ENCODE data around the gene SLC16A2.
"Not testable (repeated sequence)": the region's sequence is repeated elsewhere in the genome, so short reads cannot be mapped to it uniquely, and the experiment has no call there.

SLC16A2 gene

DNA sequence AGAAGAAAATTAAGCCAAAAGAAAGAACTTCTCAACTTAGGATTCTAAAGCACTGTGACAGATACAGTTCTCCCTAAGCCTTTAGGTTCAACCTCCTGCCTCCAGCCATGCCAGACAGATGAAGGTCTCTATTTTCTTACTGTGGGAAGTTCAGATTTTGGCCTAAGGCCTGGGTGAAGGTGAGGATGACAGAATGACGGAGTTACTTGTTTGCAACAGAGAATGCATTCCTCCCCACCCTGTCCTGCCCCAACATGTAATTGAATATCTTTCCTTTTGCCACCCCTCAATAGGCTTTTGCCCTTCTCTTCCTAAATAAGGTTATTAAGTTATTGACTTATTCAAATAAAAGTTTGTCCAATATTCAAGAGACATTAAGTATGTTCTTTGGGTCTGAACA lies 25.6 kb downstream of the SLC16A2 start:
- DNase-seq (ENCODE audit: low read depth in 2 of 2), result no peak

DNA sequence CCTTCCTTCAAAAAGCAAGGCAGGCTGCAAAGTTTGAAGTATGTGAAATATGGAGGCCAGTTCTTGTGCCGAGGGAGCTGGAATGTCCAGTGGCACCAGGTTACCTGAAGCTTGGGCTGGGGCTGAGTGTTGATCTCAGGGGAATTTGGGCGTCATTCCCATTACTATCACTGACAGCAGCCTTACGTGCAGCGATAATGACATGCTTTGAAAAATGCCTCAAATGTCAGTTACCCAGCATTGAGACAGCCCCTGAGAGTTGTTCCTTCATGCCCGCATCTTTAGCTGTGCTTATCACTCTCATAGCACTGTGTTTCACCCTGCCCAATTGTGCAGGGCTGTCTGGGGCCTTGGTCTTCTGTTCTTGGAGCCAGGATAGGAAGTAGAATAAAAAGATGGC lies 27.4 kb downstream of the SLC16A2 start:
- no peak for DNase-seq (ENCODE audit: low read depth in 2 of 2)

DNA sequence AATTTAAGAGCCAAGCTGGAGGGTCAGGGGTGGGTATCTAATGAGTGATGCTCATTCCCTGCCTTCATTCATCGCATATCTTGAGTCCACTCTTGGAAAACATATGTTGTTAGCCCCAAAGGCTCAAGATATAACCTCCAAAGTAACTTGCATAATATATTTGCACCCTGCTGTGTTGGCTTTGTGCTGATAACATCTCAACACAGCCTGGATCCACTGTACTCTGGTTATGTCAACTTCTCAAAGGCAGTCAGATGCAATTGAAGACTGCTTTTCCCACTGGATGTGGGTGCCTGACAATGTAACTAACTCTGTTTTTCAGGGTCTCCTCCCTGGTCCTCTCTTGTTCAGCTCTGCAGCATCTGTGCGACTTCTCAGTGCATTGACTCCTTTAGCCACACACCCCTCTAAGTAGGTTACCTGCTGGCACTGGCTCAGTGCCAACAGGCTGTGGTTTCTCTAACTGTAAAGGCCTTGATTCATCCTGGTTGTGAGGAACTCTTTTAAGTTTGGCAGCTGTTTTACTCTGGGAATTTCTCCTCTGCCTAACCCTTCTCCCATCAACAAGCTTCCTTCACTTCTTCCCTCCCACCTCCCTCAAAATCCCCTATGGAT lies 28.1 kb downstream of the SLC16A2 start:
- DNase-seq (ENCODE audit: low read depth in 2 of 2), result no peak

DNA sequence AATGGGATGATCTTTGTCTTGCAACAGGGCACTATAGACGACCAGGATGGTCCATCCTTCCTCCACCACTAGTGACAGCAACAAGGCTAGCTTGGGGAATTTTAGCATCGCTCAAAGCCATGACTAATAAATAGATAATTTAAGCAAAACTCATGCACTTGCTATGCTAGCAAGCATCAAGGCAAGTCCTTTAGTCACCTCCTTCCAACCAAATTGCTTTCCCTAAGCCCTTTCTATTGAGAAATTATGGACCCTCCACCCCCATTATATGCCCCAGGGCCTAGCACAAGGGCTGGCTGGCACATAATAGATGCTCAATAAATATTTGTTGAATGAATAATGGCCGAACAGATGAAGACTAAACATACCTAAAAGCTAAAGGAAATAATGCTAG lies 28.6 kb downstream of the SLC16A2 start:
- no peak for DNase-seq (ENCODE audit: low read depth in 2 of 2)

DNA sequence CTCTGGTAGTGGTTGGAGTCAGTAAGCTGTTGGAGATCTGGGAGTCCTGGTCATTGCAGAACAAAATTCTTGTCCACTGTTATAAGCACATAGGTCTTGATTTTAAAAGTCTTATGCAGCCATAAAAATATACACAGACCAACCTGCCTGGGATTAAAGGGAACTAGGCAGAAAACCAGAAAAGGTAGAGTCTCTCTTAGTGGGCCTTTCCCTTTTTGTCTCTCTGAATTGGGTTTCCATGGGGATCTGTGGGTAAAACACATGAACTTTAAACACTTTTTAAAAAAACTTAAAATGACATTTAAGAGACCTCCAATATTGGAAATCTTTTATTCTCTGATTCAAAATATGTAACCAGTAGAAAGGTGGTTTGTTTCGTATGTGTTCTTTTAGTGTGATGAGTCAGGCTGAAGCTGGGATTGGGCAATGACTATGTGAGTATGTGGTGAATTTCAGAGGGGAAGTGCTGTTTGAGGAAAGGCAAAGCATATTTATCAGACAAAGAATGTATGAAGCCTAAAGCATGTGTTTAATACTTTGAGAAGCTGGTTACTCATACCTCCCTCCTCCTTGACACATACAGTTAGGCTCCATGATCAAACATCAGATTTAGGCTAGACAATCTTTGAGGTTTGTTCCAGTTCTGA lies 29.6 kb downstream of the SLC16A2 start:
- no peak for DNase-seq (ENCODE audit: low read depth in 2 of 2)

DNA sequence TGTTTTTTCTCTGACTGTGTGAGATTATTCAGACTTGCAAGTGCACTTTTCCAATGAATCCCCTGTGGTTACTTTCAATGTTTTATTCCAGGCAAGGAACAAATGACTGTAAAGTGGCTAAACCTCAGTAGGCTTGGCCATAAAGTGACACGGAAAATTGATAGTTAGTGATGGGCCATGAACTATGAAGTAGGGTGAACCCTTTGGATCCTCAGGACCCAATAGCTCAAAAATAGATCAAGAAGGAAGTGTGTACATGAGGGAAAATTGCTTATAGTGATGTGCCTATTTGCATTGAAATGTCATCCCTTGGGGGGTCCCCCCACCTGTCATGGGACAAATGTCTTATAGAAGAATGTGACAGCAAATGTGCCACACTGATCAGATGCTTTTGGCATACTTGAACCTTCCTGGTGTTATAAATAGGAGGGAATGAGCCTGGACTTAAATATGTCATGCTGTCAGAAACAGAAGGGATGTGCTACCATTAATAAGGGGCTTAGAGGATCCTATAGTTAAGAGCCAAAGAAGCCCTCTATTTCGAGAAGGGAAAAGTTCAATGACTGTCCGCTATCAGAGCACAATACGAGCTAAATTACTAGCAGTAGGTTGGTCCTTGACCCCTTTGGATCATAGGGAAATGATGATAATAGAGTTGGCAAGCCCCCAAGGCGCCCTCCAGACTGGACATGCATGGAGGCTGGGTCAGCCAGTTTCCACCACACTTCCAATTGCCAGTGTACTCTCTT lies 30.3 kb downstream of the SLC16A2 start:
- no peak for DNase-seq (ENCODE audit: low read depth in 2 of 2)

DNA sequence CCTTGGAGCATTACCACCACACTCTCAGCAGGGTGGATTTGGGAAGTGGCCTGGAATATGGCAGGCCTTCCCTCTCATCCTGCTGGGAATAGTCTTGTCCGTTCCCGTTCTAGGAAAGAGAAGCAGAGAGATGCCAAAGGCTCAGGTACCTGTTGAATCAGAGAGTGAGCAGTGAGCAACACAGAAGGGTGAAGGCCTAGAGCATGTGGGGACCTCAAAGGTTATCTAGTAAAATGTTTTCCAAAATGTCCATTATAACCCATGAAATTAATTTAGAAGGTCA lies 30.8 kb downstream of the SLC16A2 start:
- DNase-seq (ENCODE audit: low read depth in 2 of 2), result no peak

DNA sequence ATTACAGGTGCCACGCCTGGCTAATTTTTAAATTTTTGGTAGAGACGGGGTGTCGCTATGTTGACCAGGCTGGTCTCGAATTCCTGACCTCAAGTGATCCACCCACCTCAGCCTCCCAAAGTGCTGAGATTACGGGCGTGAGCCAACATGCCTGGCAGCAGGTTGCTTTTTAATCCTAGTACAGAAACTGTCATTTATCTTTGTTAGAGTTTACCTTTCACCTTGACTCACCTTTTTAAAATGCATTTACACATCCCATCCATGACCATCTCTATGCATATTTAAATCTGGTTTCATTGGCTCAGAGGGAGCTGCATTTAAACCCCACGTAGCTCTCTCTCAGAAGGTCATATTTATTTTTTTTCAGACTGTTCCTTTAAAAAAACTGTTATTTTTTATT lies 31.9 kb downstream of the SLC16A2 start:
- no peak for DNase-seq (ENCODE audit: low read depth in 2 of 2)

DNA sequence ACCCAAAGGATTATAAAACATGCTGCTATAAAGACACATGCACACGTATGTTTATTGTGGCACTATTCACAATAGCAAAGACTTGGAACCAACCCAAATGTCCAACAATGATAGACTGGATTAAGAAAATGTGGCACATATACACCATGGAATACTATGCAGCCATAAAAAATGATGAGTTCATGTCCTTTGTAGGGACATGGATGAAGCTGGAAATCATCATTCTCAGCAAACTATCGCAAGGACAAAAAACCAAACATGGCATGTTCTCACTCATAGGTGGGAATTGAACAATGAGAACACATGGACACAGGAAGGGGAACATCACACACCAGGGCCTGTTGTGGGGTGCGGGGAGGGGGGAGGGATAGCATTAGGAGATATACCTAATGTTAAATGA lies 32.9 kb downstream of the SLC16A2 start:
- DNase-seq (ENCODE audit: low read depth in 2 of 2), result not testable (repeated sequence)

DNA sequence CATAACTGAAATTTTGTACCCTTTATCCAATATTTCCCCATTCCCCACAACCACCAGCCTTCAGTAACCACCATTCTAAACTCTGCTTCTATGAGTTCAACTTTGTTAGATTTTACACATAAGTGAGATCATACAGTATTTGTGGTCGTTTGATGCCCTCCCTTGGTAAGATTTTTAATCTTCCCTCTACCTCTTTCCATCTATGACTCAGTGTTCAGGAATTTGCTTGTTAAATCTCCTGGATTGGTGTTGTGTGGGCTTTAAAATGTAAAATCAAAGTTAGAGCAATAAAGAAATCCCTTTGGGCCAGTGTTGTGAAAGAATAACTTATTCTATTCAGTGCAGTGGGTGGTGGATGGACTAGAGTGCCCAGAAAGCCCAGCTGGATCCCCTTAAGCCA lies 37.4 kb downstream of the SLC16A2 start:
- no peak for DNase-seq (ENCODE audit: low read depth in 2 of 2)

DNA sequence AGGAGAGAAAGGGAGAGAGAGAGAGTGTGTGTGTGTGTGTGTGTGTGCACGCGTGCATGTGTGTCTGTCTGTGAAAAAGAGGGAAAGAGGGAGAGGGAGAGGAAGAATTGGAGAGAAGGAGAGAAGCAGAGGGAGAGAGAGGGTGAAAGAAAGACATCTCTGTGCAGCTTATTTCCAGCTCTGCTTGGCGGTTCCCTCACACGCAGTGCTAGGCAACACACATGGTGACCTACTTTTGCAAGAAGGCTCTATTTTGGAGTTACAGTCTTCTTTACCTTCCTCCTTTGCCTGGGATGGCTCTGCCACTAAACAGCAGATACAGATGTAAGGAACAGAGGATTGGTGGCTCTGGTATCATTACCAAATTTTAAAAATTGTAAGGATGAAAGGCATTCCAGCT lies 40.1 kb downstream of the SLC16A2 start:
- DNase-seq (ENCODE audit: low read depth in 2 of 2), result no peak

DNA sequence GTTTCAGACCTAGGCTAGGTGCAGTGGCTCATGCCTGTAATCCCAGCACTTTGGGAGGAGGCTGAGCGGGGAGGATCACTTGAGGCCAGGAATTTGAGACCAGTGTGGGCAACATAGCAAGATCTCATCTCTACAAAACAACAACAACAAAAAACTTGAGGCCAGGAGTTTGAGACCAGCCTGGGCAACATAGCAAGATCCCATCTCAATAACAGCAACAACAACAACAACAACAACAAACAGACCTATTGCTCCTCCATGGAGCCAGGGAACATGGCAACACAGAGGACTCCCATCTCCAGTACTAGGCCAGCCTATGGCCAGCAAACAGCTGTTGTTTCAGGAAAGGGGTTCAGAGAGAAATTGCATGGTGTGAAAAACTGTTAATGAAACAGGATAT lies 43.4 kb downstream of the SLC16A2 start:
- DNase-seq (ENCODE audit: low read depth in 2 of 2), result no peak

DNA sequence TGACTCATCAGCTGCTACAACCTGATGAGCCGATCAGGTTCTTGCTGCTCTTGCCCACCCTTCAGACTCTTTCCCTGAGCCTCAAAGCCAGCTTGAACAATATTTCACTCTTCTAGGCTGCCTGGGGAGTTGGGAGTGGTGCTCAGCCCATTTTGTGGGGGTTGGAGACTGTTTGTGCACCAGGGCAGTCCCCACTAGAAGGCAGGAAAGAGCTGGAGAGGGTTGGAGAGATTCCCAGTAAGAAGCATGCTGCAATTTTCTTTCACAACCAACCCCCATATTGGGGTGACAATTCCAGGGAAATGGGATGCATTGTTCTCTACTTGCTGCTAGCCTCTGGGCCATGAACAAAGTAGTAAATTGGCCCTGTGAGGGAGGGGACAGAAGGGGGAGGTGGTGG lies 44.1 kb downstream of the SLC16A2 start:
- DNase-seq (ENCODE audit: low read depth in 2 of 2), result no peak

DNA sequence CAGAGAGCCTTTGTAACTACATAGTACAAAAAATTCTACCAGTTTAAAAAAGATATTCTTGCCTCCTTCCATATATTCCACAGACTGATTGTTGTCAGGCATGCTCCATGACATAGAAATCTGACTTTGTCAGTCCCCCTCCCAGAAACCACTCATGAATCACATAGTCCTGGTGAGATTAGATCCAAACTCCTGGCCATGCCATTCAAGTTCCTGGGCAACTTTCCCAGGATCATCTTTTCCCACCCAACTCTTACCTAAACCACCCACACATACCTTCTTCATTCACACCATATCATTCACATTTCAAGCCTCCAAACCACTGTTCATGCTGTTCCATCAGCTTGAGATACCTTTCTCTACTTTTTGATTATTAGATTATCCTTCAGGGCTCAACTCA lies 46.4 kb downstream of the SLC16A2 start:
- no peak for DNase-seq (ENCODE audit: low read depth in 2 of 2)

DNA sequence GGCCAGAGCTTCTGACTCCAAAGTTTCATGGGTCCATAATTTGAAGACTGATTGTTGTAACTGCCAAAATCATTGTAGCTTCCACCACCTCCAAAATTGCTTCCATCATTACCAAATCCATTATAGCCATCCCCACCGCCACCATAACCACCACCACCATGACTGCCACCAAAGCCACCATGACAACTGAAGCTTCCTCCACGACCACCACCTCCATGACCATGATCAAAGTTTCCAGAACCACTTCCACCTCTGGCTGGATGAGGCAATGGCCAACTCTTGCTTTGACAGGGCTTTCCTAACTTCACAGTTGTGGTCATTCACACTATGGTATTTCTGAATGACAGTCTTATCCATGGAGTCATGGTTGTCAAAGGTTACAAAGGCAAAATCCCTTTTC lies 51.8 kb downstream of the SLC16A2 start:
- not testable (repeated sequence) for DNase-seq (ENCODE audit: low read depth in 2 of 2)

DNA sequence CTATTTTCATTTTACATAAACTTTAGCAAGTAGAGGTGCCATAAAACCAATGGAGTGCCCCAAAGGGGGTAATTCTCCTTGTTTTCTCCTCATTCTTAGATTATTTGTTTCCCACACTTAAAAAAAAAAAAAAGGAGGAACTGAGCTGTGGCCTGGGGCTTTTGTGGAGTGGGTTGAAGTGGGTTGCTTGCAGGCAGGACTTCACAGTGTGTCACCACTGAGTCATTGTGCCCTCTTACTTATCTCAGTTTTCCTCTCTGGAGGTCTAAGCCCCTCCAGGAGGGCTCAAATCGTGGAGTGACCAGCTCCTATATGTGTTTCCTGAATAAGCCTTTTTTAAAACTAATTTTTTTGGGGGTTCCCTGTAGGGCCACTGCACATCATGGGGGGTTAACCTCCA lies 69.0 kb downstream of the SLC16A2 start:
- DNase-seq (ENCODE audit: low read depth in 2 of 2), result no peak

DNA sequence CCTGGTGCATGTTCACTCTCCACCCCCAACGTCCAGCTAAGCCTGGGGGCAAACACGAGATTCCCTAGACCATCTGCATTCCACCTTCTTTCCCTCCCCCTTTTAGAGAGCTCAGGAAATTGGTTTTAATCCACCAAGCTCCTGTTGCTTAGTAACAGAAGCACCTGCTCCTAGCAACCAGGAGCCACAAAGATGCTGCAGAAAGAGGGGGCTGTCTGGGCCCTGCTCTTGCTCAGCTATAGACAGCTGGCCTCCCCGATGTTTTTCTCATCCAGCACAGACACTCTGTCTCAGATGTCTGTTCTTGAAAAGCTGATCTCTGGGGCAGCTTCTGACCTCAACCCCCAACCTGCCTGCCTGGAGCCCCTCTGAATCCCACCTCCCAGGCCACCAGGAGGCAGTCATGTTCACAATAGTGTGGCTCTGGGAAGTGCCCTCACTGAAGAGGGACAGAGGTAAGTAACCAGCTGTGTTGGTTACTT lies 71.5 kb downstream of the SLC16A2 start:
- no peak for DNase-seq (ENCODE audit: low read depth in 2 of 2)

DNA sequence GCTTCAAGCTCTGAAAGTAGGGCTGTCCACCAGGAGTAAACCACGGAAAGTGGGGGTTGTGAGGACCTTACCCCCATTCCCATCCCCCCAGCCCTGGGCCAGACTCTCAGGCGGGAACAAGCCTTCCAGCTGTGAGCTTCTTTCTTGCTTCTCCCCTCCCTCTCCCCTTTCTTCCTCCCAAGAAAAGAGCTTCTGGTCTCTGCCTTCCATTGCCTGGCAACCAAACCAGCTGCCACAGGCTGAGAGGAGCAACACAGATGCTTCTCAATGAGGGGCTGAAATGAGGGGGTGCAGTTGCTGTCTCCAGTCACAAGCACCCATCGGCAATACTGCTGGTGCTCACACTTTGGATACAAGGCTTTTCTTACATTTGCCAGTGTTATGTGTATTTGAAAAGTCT lies 72.5 kb downstream of the SLC16A2 start:
- no peak for DNase-seq (ENCODE audit: low read depth in 2 of 2)

DNA sequence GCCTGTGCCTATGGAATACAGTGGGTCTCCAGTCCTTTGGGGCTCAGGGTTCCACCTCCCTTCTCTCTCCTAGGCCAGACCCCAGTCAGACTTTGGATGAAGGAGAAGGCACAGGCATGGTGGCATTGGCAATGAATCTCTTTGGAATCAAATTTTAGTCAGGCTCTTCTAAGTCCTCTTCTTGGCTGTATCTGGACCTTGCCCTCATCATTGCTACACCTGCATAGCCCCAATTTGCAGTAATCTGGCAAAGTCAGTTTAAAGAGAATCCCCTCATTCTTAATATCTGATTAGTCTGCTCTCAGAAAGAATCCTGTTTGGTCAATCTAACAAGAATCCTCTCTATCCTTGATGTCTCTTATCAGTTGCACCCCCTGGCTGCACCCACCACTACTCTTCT lies 77.6 kb downstream of the SLC16A2 start:
- no peak for DNase-seq (ENCODE audit: low read depth in 2 of 2)

DNA sequence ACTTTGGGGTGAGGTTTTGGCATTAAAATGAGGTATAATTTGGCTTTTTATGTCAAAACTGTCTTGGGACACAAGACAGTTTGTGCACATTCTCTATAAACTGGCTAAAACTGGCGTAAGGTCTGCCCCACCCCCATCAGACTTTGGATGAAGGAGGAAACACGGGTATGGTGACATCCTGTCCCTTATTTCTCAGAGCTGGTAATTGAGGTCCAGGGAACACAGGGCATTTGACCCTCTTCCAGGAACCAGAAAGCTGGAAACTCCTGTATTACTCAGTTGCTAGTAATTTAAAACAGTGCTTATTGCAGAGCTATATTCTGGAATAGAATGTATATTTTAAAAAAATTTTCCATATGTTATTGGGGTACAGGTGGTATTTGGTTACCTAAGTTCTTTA lies 78.8 kb downstream of the SLC16A2 start:
- DNase-seq (ENCODE audit: low read depth in 2 of 2), result no peak

DNA sequence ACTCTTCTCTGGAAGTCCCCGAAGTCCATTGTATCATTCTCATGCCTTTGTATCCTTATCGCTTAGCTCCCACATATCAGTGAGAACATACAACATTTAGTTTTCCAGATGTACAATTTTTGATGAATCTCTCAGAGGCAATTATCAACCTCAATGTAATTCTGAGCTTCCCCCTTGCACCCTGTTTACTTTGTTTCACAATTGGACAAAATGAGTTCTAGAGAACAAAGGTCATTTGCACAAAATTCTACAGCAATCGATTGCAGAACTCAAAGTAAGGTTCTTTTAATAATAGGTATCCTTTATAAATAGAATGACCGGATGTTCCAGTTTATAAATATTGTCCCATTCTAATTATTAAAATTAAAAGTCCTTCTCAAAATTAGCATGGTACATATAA lies 79.3 kb downstream of the SLC16A2 start:
- no peak for DNase-seq (ENCODE audit: low read depth in 2 of 2)

DNA sequence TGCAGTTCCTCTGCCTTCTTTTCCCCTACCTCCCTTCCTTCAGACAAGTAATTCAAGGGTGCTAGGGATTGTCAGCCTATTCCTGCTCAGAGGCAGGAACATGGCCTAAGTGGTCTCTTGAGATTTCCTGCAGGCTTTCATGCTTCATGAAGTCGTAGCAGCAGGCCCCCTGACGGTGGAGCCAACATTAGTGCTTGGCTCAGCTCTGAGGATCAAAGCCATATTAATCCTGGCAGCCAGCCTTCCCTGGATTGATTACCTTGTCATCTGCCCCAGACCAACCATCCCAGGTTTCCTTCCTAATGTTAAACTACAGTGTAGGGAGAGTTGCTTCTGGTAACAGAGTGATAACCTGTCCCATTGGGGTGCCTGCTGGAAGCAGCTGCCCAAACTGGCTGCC lies 84.1 kb downstream of the SLC16A2 start:
- DNase-seq (ENCODE audit: low read depth in 2 of 2), result no peak

DNA sequence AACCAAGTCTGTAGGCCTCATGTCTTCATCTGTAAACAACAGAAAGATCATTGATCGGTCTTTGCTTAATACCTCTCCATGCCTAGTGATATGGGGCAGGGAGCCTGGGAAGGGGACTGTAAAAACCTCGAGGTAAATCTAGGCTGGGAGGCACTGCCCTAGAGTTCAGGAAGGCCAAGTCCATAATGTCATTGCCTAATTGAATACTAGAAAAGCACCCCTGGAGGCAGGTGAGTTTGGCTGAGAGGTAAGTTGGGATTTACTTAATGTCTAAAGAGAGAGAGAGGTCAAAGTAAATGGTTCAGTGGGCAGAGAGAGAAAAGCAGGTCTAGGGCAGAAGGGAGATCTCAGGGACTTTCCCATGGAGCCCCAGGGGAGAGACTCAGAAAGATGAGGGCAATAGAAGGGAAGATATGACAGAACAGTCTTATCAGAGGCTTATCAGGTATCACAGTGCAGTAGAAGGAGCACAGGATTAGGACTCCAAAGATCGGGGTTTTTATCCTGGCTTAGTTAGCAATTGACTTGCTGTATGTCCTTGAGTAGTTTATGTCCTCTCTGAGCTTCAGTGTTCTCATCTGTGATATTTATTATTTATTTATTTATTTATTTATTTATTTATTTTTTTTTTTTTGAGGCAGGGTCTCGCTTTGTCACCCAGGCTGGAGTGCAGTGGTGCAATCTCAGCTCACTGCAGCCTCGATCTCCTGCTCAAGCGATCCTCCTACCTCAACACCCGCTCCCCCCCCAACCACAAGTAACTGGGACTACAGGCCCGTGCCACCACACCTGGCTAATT lies 85.2 kb downstream of the SLC16A2 start:
- DNase-seq (ENCODE audit: low read depth in 2 of 2), result no peak

Measured in stimulated activated CD8-positive, alpha-beta memory T cell treated with anti-CD3 and anti-CD28 coated beads, Interleukin-15, amount 100 ng/mL, for 4 hours (primary cell).